Ovary (tissue), 9 donors: Measurements from ENCODE around the gene ABHD6. TPM values are rescaled to one million over a fixed set of nuclear protein-coding genes. Genes with fewer than 3 reads are reported as not detected.
"Not testable (repeated sequence)": the region's sequence is repeated elsewhere in the genome, so short reads cannot be mapped to it uniquely, and the experiment has no call there.

Source experiments
- DNase-seq, 5 donors: peaks; one replicate each; pipeline ENCODE4 v3.0.0-alpha.2; 2019 to 2020
- H3K27ac ChIP-seq, 2 donors: fragments of 200-600 bp; one replicate each; pipeline versions ENCODE4 v1.5.1 to v1.8.0; 2019 to 2022
- H3K27me3 ChIP-seq: fragments of 200-600 bp; one replicate; pipeline ENCODE4 v1.8.0; 2022
- H3K36me3 ChIP-seq: fragments of 200-600 bp; sonication (generic); one replicate; pipeline ENCODE4 v1.5.1; 2019
- H3K4me1 ChIP-seq: one replicate; pipeline ENCODE4 v1.8.1; 2013; ENCODE audit warnings: mild to moderate bottlenecking, moderate library complexity; ENCODE audit not compliant: insufficient read depth
- H3K4me3 ChIP-seq: fragments of 200-600 bp; sonication (generic); one replicate; pipeline ENCODE4 v1.5.1; 2017
- H3K9me3 ChIP-seq, 2 donors: fragments of 200-600 bp in 1 of 2; sonication (generic) in 1 of 2; one replicate each; pipeline versions ENCODE4 v1.5.1 to v1.8.1; 2013 to 2019; ENCODE audit warnings: mild to moderate bottlenecking in 1 of 2, moderate library complexity in 1 of 2
- EP300 ChIP-seq: sonication (generic); formaldehyde crosslinking; IDR thresholded peaks from one replicate; pipeline ENCODE4 v1.6.1; 2017; ENCODE audit warnings: antibody characterized with exemption
- POLR2A ChIP-seq: fragments of 450-650 bp; IDR thresholded peaks from one replicate; pipeline ENCODE4 v1.6.1; 2017; ENCODE audit warnings: antibody characterized with exemption, mild to moderate bottlenecking, moderate library complexity
- WGBS, 3 donors: extraction: QIAGEN DNeasy Blood & Tissue Kit in 1 of 3; methylation state at CpG; one replicate each; pipeline versions ENCODE4 v1.1.5 to v1.1.7; 2013 to 2017; 5-methylcytosine and 5-hydroxymethylcytosine counted together
- intact Hi-C, 4 donors: fragments of 100-400 bp; cut with DNase I; formaldehyde crosslinking; loops; one replicate each; pipeline versions ENCODE4 v1.11.0 to v1.15.1; 2022 to 2023
- polyA plus RNA-seq, 2 donors: library from polyadenylated mRNA; stranded (reverse); fragments of 200-250 nt in 1 of 2; fragments of 350-450 nt in 1 of 2; fragmentation: Illumina TruSeq in 1 of 2; extraction: RNeasy Lipid Tissue Mini Kit (QIAGEN cat#74804) in 1 of 2; gene quantifications; one replicate each; pipeline ENCODE4 v1.2.3, GENCODE V29; 2013 to 2014
- total RNA-seq, 7 donors: library from RNA; depleted of rRNA in 2 of 7; stranded (reverse); fragments of >200 nt in 2 of 7; fragmentation: NEBNext Ultra II Directional in 3 of 7; extraction: Animal tissue kit (Norgen Biotek cat#: 25700) in 3 of 7; gene quantifications; one replicate each; pipeline versions ENCODE4 v1.1.0 to v1.2.4, GENCODE V29; 2016 to 2023
- TF ChIP-seq, protein P1 (sequence below), 3 donors: fragments of 450-650 bp in 2 of 3; fragments of 200-600 bp in 1 of 3; IDR thresholded peaks; one replicate each; pipeline versions ENCODE4 v1.5.1 to v1.8.0; 2016 to 2022; ENCODE audit warnings: antibody characterized with exemption in 3 of 3, mild to moderate bottlenecking in 1 of 3
- donor health status: DM: no; HTN: no; CAD: no; lungs with moderate emphysema.
- donor health status: DM: no; HTN: no; CAD: no.
- donor health status: Bipolar disorder and iron deficiency.
- donor health status: DM: yes; HTN: yes; CAD: no.
- donor health status: DM: no; HTN: no; CAD: no.
- donor health status: DM: yes; HTN: yes; CAD: no.

The ABHD6 gene
- total and polyA plus RNA-seq, 9 donors, result 4.8 to 36.6 (median 10.5) TPM

DNA sequence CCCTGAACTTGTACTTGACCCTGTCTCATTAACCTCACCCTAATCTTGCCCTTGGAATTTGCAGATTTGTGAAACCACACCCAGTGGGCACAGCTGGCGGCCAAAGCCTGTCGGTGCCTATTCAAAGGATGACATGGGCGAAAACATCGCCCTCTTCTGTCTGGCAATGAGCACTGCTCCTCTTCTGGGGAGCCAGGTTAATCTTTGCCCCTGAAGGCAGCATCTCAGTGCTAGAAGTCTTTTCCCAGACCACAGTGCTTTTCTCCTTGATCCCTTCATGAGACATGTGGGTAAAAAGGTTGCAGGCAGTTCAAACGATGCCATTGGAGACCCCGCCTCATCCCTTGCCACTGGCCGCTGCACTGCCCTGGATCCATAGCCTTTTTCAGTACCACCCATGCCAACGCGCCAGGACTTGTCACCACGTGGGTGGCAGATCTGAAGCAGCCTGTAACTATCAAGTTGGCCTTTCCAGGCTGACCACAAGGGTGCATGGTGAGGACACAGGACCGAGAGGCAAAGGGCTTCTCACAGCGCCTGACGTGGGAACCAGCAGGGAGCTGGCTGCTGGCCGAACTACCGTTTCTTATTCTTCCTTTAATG is 20.3 kb upstream of the ABHD6 start:
- H3K4me1 ChIP-seq, result peaks cover 2% of the 10 kb centered on the region
- TF ChIP-seq, protein P1, sequence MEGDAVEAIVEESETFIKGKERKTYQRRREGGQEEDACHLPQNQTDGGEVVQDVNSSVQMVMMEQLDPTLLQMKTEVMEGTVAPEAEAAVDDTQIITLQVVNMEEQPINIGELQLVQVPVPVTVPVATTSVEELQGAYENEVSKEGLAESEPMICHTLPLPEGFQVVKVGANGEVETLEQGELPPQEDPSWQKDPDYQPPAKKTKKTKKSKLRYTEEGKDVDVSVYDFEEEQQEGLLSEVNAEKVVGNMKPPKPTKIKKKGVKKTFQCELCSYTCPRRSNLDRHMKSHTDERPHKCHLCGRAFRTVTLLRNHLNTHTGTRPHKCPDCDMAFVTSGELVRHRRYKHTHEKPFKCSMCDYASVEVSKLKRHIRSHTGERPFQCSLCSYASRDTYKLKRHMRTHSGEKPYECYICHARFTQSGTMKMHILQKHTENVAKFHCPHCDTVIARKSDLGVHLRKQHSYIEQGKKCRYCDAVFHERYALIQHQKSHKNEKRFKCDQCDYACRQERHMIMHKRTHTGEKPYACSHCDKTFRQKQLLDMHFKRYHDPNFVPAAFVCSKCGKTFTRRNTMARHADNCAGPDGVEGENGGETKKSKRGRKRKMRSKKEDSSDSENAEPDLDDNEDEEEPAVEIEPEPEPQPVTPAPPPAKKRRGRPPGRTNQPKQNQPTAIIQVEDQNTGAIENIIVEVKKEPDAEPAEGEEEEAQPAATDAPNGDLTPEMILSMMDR (IDR thresholded peaks at IDR 0.05), result peak; percentile 49 to 65 (median 59)
- TF ChIP-seq POLR2A, result no peak
- TF ChIP-seq EP300, result no peak
- intact Hi-C loops, result no loop called here
- no peak overlapping the region for H3K27ac ChIP-seq
- 36 to 41% (median 37%) methylated on average over 15 of the region's 15 CpGs for WGBS, 3 donors
- H3K4me3 ChIP-seq, result no peak overlapping the region
- DNase-seq, result peak; percentile 36 to 61 (median 60)
- no peaks in the 10 kb centered on the region for H3K36me3 ChIP-seq
- H3K9me3 ChIP-seq, result no peaks in the 10 kb centered on the region
- no peaks in the 10 kb centered on the region for H3K27me3 ChIP-seq

DNA sequence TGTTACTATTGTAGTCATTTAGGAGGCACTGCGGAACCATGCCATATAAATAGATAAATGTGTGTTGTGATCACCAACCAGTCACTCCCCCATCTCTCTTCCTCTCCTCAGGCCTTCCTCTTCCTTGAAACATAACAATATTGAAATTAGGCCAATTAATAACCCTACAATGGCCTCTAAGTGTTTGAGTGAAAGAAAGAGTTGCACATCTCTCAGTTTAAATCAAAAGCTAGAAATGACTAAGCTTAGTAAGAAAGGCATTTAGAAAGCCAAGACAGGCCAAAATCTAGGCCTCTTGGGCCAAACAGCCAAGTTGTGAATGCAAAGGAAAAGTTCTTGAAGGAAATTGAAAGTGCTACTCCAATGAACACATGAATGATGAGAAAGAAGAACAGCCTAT is 18.7 kb upstream of the ABHD6 start:
- no peak overlapping the region for H3K4me3 ChIP-seq

DNA sequence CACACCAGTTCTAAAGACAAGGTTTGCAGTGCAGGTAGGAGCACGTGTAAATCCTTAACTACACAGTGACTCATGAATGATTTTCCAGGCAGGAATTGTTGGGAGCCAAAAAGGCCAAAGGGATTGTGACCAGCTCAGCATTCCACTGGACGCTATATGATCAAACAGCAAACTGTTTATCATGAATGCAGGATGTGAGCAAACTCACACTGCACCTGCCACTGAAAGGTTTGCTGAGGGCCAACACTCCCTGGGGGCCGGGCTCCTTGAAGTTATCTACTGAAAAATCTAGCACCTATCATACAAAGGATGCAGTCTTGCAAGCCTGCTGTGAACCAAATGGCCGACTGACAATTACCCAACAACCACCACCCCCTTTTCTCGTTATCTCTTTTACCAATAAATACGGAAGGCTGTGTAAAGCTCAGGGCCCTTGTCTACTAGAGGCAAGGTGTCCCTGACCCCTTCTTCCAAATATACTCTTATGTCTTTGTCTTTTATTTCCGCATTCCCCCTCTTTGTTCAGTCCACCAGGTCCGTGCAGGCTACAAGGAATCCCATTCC is 15.3 kb upstream of the ABHD6 start:
- Histone ChIP-seq H3K4me3 (no peak overlapping the region), H3K9me3 (no peaks in the 10 kb centered on the region), H3K36me3 (no peaks in the 10 kb centered on the region), H3K27ac (no peak overlapping the region), H3K27me3 (no peaks in the 10 kb centered on the region), H3K4me1 (peaks cover 2% of the 10 kb centered on the region)
- TF ChIP-seq EP300, result no peak
- TF ChIP-seq, protein P1 (IDR thresholded peaks at IDR 0.05), result no peak
- TF ChIP-seq POLR2A, result no peak
- intact Hi-C loops, result no loop called here
- WGBS, 3 donors, result 64 to 72% (median 66%) methylated on average over 8 of the region's 8 CpGs
- DNase-seq, result no peak

More for the DNA sequence above, 18.7 kb upstream of the ABHD6 start:
- TF ChIP-seq, protein P1 (IDR thresholded peaks at IDR 0.05), result no peak
- no peak for TF ChIP-seq POLR2A
- no peak for TF ChIP-seq EP300
- H3K9me3 ChIP-seq, result no peaks in the 10 kb centered on the region
- no peaks in the 10 kb centered on the region for H3K27me3 ChIP-seq
- DNase-seq, result no peak
- intact Hi-C loops, result no loop called here
- no peaks in the 10 kb centered on the region for H3K36me3 ChIP-seq
- peaks cover 2% of the 10 kb centered on the region for H3K4me1 ChIP-seq
- 83 to 94% (median 88%) methylated on average over 1 of the region's 1 CpG for WGBS, 3 donors
- no peak overlapping the region for H3K27ac ChIP-seq

DNA sequence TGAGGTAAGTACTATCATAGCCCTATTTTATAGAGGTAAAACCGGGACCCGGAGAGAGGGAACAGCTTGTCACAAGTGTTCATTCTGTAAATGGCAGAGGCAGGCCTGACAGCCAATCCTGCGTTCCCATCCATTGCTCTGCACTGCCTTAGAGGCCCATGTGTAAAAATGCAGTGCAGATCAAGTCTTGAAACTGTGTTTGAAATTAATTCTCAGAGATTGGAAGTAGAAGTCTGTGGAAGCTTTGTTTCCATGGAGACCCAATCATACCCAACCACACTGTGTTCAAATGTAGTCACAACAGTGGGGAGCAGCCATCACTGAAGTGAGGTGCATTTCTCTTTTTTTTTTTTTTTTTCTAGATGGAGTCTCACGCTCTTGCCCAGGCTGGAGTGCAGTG is 13.7 kb upstream of the ABHD6 start:
- intact Hi-C loops, result no loop called here
- H3K27ac ChIP-seq, result no peak overlapping the region
- no peaks in the 10 kb centered on the region for H3K9me3 ChIP-seq
- no peak for DNase-seq
- H3K36me3 ChIP-seq, result no peaks in the 10 kb centered on the region
- no peak overlapping the region for H3K4me3 ChIP-seq
- WGBS, 3 donors, result 89 to 95% (median 94%) methylated on average over 4 of the region's 4 CpGs
- no peaks in the 10 kb centered on the region for H3K4me1 ChIP-seq
- TF ChIP-seq POLR2A (no peak), EP300 (no peak)
- TF ChIP-seq, protein P1 (IDR thresholded peaks at IDR 0.05), result no peak
- H3K27me3 ChIP-seq, result no peaks in the 10 kb centered on the region

DNA sequence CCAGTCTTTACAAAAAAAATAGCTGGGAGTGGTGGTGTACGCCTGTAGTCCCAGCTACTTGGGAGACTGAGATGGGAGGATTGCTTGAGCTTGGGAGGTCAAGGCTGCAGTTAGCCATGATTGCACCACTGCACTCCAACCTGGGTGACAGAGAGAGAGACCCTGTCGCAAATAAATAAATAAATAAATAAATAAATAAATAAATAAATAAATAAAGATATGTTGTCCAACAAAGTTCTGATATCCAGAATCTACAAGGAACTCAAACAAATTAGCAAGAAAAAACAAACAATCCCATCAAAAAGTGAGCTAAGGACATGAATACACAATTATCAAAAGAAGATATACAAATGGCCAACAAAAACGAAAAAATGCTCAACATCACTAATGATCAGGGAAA is 9.7 kb upstream of the ABHD6 start:
- DNase-seq, H3K9me3 ChIP-seq, H3K27me3 ChIP-seq, H3K36me3 ChIP-seq, H3K27ac ChIP-seq, intact Hi-C loops, H3K4me3 ChIP-seq, H3K4me1 ChIP-seq: not testable (repeated sequence)
- 90 to 91% (median 90%) methylated on average over 3 of the region's 3 CpGs for WGBS, 3 donors
